ENCODE measurements around the gene KIF26B.

KIF26B gene

GRCh38 chr1:245365095-245366020 is 210.6 kb downstream of the KIF26B start:
- H3K4me1 ChIP-seq (ENCODE audit: insufficient read depth, low read length): no peaks in the 10 kb centered on the region
- H3K27me3 ChIP-seq (ENCODE audit: insufficient read depth, low read length, poor library complexity): no peaks in the 10 kb centered on the region
- no peak overlapping the region for H3K4me2 ChIP-seq (ENCODE audit: insufficient read depth, low read length)
- H3K9ac ChIP-seq (ENCODE audit: low read depth, low read length): no peak overlapping the region
- no peak overlapping the region for H2AFZ ChIP-seq (ENCODE audit: low read depth, low read length)
- no peaks in the 10 kb centered on the region for H3K79me2 ChIP-seq (ENCODE audit: insufficient read depth, low read length)
- H3K27ac ChIP-seq (ENCODE audit: low read length): no peak overlapping the region
- H4K20me1 ChIP-seq (ENCODE audit: insufficient read depth, low read length): no peaks in the 10 kb centered on the region
- ATAC-seq (ENCODE audit: insufficient read depth, low read depth): no peak
- H3K36me3 ChIP-seq (ENCODE audit: insufficient read depth, low read length): no peaks in the 10 kb centered on the region
- H3K4me3 ChIP-seq (ENCODE audit: low read depth in 1 of 2, low read length in 2 of 2): no peak overlapping the region
- TF ChIP-seq, protein P1, sequence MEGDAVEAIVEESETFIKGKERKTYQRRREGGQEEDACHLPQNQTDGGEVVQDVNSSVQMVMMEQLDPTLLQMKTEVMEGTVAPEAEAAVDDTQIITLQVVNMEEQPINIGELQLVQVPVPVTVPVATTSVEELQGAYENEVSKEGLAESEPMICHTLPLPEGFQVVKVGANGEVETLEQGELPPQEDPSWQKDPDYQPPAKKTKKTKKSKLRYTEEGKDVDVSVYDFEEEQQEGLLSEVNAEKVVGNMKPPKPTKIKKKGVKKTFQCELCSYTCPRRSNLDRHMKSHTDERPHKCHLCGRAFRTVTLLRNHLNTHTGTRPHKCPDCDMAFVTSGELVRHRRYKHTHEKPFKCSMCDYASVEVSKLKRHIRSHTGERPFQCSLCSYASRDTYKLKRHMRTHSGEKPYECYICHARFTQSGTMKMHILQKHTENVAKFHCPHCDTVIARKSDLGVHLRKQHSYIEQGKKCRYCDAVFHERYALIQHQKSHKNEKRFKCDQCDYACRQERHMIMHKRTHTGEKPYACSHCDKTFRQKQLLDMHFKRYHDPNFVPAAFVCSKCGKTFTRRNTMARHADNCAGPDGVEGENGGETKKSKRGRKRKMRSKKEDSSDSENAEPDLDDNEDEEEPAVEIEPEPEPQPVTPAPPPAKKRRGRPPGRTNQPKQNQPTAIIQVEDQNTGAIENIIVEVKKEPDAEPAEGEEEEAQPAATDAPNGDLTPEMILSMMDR (IDR thresholded peaks at IDR 0.05; ENCODE audit: borderline replicate concordance, extremely low read depth, low read length, poor library complexity, severe bottlenecking): no peak
- TF ChIP-seq EZH2 (IDR thresholded peaks at IDR 0.05; ENCODE audit: borderline replicate concordance, low read depth, low read length, severe bottlenecking): no peak
- DNase-seq: no peak
- peaks cover 4% of the 10 kb centered on the region for H3K9me3 ChIP-seq (ENCODE audit: insufficient read depth, low read length, severe bottlenecking)

DNA sequence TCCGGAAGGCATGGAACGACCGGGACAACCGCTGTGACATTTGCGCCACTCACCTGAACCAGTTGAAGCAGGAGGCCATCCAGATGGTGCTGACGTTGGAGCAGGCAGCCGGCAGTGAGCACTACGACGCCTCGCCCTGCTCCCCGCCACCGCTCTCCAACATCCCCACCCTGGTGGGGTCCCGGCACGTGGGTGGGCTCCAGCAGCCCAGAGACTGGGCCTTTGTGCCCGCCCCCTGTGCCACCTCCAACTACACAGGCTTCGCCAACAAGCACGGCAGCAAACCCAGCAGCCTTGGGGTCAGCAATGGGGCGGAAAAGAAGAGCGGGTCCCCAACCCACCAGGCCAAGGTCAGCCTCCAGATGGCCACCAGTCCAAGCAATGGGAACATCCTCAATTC is 212.1 kb downstream of the KIF26B start:
- Histone ChIP-seq H4K20me1 (ENCODE audit: insufficient read depth, low read length) (no peaks in the 10 kb centered on the region), H3K4me3 (ENCODE audit: low read depth in 1 of 2, low read length in 2 of 2) (no peak overlapping the region), H3K4me1 (ENCODE audit: insufficient read depth, low read length) (no peaks in the 10 kb centered on the region), H2AFZ (ENCODE audit: low read depth, low read length) (no peak overlapping the region), H3K9ac (ENCODE audit: low read depth, low read length) (no peak overlapping the region), H3K27ac (ENCODE audit: low read length) (no peak overlapping the region), H3K9me3 (ENCODE audit: insufficient read depth, low read length, severe bottlenecking) (peaks cover 4% of the 10 kb centered on the region), H3K79me2 (ENCODE audit: insufficient read depth, low read length) (no peaks in the 10 kb centered on the region), H3K4me2 (ENCODE audit: insufficient read depth, low read length) (no peak overlapping the region), H3K27me3 (ENCODE audit: insufficient read depth, low read length, poor library complexity) (no peaks in the 10 kb centered on the region), H3K36me3 (ENCODE audit: insufficient read depth, low read length) (no peaks in the 10 kb centered on the region)
- no peak for ATAC-seq (ENCODE audit: insufficient read depth, low read depth)
- TF ChIP-seq EZH2 (IDR thresholded peaks at IDR 0.05; ENCODE audit: borderline replicate concordance, low read depth, low read length, severe bottlenecking): no peak
- TF ChIP-seq, protein P1 (IDR thresholded peaks at IDR 0.05; ENCODE audit: borderline replicate concordance, extremely low read depth, low read length, poor library complexity, severe bottlenecking): no peak
- no peak for DNase-seq

DNA sequence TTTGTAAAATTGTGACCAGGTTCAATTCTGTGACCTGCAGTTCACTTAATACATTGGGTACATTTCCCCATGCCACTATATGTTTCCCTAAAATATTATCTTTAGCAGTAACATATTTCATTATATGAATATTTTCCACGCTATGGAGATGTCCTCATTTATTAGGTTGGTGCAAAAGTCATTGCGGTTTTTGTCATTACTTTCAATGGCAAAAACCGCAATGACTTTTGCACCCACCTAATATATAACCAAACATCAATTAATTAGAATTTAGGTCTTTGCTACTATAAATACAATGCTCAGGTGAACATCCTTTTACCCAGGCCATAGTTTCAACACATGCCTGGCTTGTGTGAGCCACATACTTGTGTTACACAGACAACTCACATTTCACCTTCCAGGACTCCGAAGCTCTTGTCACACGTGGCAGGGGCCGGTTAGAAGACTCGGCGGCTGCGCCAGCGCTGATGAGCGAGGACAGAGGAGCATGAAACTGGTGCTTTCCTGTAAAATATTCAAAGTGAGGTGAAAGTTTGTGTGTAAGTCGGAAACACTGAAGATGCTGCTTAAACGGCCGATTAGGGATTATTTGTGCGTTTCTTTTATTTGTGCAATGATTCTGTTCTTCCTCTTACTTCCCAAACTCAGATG is 215.5 kb downstream of the KIF26B start:
- Histone ChIP-seq H4K20me1 (ENCODE audit: insufficient read depth, low read length) (no peaks in the 10 kb centered on the region), H3K4me2 (ENCODE audit: insufficient read depth, low read length) (no peak overlapping the region), H3K27me3 (ENCODE audit: insufficient read depth, low read length, poor library complexity) (no peaks in the 10 kb centered on the region), H3K9ac (ENCODE audit: low read depth, low read length) (no peak overlapping the region), H2AFZ (ENCODE audit: low read depth, low read length) (no peak overlapping the region), H3K79me2 (ENCODE audit: insufficient read depth, low read length) (no peaks in the 10 kb centered on the region), H3K36me3 (ENCODE audit: insufficient read depth, low read length) (no peaks in the 10 kb centered on the region), H3K27ac (ENCODE audit: low read length) (no peak overlapping the region), H3K9me3 (ENCODE audit: insufficient read depth, low read length, severe bottlenecking) (no peaks in the 10 kb centered on the region), H3K4me1 (ENCODE audit: insufficient read depth, low read length) (no peaks in the 10 kb centered on the region), H3K4me3 (ENCODE audit: low read depth in 1 of 2, low read length in 2 of 2) (no peak overlapping the region)
- TF ChIP-seq, protein P1 (IDR thresholded peaks at IDR 0.05; ENCODE audit: borderline replicate concordance, extremely low read depth, low read length, poor library complexity, severe bottlenecking): no peak
- TF ChIP-seq EZH2 (IDR thresholded peaks at IDR 0.05; ENCODE audit: borderline replicate concordance, low read depth, low read length, severe bottlenecking): no peak
- no peak for ATAC-seq (ENCODE audit: insufficient read depth, low read depth)
- no peak for DNase-seq

Data from DND-41 (cell line).